Measurements from ENCODE around the gene SLC25A19.
A peak's percentile ranks its signal among the peaks of the same experiment; 100 is the strongest.

SLC25A19 gene

DNA sequence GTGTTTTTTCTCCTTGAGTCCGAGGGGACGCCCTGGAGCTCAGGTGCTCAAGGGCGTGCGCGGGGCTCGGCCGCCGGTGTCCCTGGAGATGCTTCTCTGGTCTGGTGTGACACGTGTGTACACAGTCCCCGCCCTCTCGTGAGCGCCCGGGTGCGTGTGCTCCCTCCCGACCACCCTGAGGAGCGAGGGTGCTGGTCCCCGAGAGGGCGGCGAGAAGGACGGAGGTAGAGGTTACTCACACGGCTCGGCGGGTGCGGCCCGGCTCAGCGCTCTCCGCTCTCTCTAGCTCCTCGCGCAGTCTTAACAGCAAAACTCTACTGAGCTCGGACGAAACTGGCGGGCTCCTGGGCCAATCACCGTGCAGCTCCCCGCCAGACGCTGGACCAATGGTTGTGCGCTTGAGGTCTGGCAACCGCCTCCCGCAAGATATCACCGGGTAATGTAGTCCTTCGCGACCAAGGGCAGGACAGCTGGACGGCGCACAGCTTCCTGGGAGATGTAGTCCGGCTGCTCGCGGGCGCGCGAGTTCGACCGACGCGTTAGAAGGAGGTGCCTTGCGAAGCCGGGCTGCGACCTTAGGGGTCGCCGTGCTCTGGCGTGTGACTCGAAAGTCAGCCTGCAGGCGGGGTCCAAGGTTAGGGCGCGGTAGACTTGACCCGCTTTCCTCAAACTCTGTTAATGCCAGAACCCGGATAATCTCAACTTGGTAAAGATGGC, at the start of gene SLC25A19:
Gene SLC25A19 (minus strand): TSS at position 319 of the 717 bp plus-strand sequence. CDS start 2,669 bp downstream, outside the sequence.
- peak; percentile 98 for DNase-seq

DNA sequence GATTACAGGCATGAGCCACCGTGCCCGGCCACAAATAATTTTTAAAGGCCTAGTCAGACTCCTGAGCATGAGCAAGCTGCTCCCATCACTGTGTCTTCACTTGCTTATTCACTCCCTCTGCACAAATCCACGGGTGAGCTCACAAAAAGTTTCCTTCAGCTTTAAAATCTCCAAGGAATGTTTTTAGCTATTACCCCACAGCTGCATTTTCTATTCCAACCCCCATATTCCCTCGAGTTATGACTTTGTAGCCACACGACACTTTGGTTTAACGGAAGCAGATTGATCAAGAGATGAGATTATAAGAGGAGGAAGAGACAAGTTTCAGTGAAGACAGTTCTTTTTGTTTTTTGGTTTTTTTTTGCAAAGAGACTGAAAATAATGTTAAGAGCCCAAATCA, 49.1 kb upstream of the SLC25A19 start:
- DNase-seq: peak; percentile 29

DNA sequence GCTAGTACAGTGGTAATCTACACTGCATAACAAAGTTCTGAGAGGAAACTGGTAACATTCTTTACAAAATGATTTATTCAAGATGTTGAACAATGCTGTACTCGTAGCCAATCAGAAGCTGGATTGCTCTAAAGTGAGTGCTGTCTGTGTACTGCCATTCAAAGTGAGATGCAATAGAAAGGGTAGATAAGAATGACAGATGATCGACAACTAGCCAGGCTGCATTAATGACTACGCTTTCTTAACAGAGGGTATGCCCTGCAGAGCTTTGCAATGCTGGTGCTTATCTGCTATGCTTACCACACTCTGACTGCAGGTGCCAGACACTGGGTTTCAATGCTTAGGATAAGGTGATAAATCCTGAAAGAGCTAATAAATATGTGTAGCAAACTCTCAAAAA, 46.1 kb upstream of the SLC25A19 start:
- no peak for DNase-seq

DNA sequence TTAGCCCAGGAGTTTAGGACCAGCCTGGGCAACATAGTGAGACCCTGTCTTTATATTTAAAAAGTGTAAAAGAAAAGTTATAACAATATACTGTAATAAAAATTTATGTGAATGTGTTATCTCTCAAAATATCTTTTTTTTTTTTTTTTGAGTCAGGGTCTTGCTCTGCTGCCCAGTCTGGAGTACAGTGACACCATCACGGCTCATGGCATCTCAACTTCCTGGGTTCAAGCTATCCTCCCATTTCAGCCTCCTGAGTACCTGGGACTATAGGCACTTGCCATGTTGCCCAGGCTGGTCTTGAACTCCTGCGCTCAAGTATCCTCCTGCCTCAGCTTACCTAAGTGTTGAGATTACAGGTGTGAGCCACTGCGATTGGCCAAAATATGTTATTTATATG, 45.5 kb upstream of the SLC25A19 start:
- no peak for DNase-seq

DNA sequence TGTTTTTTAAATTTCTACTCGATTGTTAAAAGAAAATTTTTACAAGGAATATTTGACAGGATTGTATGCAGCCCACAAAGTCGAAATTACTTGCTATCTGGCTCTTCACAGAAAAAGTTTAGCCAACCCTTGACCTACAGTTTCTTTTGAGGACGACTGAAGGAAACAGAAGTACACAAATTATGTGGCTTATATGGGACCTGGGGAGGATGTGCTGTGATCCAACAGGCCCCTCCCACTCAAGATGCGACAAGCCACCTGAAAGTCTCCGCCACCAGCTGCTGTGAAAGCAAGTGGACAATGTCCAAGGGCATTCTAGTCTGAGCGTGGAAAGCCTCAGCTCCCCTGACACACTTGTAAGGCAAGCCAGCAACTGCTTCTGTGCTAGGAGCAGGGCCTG, 42.4 kb upstream of the SLC25A19 start:
- DNase-seq: no peak

DNA sequence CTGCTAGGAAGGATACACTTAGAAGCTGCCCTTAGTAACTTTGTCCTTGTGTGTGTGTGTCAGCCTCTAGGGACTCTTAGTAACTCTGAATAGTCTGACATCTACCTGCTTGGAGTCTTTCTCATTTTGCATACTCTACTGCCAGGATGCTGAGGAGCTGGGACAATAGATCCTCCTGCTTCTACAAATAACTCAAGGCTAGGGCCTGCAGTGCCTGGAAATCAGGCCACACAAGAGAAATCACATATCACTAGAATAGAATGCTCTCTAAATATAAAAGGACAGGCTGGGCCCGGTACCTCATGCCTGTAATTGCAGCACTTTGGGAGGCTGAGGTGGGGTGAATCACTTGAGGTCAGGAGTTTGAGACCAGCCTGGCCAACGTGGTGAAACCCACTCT, 38.5 kb upstream of the SLC25A19 start:
- DNase-seq: no peak

DNA sequence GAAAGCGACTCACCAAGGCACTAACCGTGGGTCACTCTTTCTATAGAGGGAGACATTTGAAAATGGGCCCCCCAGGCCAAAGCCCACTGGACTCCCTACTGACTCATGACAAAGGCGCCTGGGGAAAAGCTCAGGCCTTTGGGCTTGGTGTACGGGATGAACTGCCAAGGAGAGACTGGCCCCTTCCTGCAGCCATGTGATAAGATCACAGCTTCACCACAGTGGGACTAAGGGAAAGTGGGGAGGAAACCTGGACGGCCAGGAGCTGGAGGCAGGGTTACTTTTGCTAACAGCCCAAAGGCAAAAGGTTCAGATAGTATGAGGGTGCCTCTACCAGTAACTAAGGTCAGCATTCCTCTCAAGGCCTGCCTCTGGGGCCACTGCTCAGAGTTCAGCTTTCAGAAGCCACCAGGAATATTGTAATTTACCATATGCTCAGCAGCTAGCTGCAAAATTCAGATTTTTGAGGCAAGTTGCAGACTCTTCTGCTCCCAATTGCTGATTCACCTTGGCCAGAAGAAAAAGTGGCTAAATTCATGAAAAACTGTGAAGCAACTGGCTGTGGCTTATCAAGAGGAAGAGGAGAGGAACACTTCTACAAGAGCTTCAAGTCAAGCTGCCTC, 37.1 kb upstream of the SLC25A19 start:
- DNase-seq: no peak

DNA sequence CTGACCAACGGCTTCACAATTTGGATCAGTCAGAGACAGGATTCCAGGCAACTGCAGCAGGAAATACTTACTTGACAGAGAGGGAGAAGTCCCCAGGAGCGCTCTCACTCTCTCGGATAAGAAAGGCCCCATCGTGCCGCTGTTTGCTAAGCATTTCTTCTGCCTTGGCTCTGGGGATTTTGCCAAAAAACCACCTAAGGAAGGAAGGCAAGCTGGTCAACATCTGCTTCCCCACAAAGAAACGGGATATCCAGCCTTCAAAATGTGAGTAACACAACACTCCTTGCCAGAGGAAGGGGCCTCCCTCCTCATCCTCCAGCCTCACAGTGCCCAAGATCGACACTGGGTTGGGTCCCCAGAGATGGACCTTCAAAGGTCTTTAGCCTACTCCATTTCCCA, 36.6 kb upstream of the SLC25A19 start:
- DNase-seq: no peak

DNA sequence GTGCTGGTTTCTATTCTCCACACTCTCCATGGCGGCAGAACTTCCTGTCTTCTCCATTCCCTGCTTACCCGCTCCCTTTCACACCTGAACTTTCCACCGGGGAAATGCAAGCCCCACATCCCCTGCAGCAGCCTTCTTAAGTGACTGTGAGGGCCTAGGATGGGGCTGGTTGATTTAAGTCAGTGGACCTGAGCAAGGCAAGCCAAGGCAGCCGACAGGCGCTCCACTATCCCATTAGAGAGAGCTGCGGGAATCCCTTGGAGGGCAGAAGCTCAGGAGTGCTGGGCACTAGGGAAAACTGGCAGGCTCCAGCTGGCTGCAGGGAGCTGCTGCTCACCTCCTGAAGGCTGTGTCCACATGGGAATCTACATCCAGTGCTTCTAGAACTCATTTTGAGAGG, 36.1 kb upstream of the SLC25A19 start:
- DNase-seq: no peak

DNA sequence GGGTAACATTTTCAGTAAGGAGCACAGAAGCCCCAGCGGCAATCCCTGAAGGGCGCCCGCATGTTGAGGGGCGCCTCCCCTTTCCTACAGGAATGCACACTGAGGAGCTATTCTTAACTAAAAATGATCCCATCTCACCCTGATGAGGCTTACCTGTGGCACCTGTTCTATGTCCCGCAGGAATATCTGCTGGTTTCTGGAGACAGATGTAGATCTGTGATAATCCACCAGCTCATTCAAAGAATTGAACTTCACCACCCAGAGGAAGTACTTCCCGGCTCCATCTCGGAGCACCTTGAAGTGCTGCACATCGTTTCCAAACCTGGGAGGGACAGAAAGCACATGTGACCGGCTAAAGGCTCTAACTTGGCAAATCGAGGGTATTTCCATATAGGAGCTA, 32.3 kb upstream of the SLC25A19 start:
- no peak for DNase-seq

DNA sequence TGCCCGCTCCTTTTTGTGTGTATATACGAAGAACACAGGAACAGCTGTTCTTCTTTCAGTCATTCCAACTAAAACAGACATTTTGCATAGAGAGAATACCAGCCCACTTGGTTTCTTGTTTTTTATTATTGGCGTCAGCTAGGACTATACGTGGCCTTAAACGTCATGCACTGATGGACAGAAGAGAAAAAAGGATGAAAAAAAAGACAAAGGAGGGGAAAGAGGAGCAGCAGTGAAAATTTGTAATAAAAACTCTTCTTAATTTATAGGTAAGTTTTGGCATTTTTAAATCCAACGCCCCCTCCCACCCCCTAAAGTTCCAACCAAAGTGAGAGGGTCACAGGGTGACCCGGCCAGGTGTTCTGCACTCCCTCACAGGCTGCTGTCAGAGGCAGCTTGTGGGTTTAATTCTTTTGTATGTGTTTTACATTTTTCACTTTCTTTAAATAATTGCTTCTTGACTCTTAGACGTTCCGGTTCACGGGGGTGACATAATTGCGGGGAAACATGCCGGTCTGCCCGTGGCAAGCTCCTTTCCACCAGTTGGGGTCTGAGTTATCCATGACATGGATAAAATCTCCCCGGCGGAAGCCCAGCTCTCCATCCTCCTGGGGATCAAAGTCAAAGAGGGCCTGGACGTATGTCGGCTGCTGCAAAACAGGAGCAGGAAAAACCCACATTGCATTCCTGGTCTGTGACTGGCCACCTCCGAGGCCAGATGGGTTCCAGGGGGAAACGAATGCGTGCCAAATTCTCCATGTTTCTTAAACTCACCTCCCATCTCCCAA, 30.9 kb upstream of the SLC25A19 start:
- DNase-seq: no peak

DNA sequence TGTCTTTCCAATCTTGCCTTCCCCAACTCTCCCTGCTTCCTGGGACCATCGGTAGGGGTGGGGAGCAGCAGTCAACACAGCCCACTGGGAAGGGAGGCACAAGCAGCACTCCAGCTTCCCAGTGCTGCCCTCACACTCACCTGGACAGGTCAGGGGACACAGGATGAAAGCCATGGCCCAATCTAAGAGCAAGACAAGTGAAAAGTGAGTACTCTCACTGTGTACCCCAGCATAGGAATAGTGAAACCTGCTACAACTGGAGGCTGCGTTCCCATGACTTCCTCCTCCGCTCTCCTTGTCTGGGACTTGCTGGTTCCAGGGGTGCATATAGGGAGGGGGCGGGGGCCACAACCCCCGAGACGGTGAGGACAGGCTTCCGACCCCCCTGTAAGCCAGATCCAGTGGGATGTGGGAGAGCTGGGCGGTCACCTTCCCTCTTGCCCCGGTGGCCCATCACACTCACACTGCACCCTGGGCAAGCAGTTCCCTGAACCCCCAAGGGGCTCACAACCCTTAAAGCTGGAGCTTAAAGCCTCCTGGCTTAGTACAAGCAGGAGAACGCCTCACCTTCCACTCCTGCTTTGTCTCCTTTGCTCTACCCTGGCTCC, 29.5 kb upstream of the SLC25A19 start:
- DNase-seq: no peak

DNA sequence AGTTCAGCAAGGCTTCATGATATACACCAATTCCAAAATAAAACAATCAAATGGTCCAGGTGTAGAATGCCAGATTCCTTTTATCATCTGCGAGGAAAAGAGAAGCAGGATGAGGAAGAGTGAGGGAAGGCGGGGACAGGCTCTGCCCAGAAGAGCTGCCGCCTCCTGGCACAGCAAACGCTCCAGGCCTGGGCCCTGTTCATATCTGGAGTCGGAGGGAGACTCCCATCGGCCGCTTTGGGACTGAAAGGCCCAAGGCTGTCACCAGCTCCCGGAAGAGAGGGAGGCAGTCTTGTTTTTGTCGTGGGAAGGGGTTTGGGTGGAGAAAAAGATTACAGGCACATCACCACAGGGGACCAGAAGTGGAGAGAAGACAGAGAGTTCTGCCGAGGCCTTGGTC, 29.0 kb upstream of the SLC25A19 start:
- DNase-seq: no peak

DNA sequence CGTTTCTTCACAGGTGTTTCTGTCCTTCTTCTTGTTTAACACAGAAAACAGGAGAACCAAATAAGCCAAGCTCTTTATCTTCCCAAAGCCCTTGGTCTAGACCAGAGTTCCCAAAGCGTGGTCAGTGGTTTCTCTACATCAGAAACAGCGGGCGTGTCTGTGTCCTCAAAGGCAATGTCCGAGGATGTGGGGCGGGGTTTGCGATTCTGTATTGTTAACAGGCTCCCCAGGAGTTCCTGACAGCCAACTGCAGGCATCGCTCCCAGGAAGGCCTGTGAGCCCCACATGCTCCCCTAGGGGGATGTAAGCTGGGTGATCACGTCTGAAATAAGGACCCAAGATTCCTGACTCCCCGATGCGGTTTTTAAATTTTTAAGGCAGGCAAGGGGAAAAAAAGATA, 28.4 kb upstream of the SLC25A19 start:
- DNase-seq: no peak

DNA sequence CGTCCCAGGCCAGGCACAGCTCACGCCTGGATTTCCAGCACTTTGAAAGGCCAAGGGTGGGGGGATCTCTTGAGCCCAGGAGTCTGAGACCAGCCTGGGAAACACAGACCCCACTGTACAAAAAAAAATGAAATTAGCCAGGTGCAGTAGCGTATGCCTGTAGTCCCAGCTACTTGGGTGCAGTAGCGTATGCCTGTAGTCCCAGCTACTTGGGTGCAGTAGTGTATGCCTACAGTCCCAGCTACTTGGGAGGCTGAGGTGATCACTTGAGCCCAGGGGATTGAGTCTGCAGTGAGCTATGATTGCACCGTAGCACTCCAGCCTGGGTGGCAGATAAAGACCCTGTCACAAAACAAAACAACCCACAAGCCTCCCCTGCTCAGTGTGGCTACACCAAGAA, 27.0 kb upstream of the SLC25A19 start:
- DNase-seq: no peak

DNA sequence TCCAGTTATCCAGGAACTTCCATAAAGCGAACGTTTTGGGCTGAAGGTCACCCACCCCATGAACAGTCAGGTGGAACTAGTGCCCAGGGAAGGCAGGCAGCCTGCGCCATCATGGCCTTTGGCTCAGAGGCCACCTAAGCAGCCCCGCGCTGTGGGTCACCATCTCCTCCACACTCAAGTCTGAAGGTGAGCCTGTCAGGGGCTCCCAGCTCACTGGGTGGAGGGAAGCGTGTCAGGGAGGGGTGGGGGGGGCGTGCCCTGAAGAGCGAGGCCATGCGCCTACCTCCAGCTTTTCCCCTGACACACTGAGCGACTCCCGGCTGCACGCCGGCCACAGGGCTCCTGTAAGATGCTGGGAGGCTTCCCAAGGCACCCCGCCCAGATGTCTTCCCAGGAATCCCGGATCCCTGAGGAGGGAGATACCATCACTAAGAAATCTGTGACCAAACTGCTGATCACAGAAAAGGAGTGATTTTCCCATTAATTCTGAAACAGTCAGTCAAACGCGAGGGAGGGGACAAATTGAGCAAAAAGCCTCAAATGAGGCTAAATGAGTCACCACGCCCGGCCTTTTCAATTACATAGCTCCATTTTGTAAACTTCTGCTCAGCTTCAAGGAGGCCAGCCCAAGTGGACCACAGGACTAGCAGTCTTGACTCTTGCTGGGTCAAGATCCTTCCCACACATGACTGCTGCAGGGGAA, 26.5 kb upstream of the SLC25A19 start:
- DNase-seq: peak; percentile 53

DNA sequence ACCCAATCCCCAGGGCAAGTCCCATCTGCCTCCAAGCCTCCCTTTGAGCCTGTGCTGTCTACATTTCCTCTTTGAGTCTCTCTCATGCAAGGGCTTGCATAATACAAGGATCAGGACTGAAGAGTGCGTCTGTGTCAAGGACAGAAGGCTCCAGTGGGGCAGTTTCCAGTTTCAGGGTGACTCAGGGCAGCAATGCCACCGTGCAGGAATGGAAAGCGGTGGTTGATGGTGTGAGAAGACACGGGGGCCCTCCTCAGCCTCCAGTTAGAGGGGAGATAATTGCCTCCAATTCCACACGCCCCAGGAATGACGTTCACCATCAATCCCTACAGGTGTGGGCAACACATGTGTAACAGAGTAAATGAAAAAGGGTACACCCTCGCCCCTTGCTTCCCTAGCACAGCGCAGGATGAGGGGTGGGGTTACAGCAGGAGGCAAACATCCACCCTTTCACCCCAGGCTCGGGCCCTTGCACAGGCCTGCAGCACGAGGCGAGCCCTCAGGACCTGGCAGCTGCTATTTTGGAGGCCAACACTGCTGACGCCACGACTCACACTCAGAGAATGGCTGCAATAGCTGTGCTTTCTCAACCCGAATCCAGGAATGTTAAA, 24.8 kb upstream of the SLC25A19 start:
- DNase-seq: no peak

DNA sequence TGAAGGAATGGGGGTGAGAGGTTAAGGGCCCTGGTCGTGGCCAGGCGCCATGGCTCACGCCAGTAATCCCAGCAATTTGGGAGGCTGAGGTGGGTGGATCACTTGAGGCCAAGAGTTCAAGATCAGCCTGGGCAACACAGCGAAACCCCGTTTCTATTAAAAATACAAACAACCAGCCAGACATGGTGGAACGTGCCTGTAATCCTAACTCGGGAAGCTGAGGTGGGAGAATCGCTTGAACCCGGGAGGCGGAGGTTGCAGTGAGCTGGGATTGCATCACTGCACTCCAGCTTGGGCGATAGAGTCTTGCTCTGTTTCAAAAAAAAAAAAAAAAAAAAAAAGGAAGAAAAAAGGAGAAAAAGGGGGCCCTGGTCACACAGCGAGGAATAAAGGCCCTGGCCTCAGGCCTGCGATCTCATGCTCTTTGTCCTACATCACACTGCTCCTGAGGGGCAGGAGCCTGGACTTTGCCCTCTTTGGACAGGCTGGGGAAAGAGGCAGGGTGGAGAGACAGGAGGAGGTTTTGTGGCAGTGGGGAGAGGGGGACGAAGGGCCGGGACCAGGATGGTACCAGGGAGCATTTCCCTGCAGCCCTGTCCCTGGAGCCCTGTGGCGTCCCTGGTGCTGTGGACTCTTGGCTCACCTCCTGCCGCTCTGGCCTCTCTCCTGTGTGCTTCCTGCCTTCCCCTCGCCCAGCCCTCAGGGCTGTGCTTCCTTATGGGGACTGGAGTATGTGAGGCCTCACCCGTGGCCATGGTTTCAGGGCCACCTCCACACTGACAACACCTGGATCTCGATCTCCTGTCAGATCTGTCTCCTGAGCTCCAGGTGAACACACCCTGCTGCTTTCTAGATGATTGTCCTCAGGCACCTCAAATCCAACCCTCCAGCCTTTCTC, 19.7 kb upstream of the SLC25A19 start:
- no peak for DNase-seq

DNA sequence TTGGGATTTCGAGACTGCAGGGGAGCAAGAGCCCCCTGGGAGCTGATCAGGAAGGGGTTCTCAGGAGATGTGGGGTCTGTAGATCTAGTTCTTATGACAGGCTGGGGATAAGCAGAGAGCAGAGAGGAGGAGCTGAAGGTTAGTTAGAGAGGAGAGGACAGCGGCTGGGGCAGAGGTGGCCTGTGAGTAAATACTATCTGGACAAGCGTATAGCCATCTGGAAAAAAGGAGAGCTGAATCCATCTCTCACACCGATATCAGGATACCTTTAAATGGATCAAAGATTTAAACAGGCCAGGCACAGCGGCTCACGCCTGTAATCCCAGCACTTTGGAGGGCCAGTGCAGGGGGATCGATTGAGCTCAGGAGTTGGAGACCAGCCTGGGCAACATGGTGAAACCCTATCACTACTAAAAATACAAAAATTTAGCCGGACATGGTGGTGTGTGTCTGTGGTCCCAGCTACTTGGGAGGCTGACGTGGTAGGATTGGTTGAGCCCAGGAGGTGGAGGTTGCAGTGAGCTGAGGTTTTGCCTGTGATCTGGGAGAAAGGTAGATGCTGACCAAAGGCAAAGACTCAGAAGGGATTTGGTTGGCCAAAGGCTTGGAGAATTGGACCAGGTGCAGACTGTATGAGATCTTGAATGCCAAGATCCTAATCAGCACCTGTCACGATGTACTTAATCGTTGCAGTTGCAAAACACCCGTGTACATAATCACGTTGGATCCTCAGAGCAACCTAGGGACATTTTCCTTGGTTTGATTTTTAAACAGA, 18.9 kb upstream of the SLC25A19 start:
- DNase-seq: no peak

DNA sequence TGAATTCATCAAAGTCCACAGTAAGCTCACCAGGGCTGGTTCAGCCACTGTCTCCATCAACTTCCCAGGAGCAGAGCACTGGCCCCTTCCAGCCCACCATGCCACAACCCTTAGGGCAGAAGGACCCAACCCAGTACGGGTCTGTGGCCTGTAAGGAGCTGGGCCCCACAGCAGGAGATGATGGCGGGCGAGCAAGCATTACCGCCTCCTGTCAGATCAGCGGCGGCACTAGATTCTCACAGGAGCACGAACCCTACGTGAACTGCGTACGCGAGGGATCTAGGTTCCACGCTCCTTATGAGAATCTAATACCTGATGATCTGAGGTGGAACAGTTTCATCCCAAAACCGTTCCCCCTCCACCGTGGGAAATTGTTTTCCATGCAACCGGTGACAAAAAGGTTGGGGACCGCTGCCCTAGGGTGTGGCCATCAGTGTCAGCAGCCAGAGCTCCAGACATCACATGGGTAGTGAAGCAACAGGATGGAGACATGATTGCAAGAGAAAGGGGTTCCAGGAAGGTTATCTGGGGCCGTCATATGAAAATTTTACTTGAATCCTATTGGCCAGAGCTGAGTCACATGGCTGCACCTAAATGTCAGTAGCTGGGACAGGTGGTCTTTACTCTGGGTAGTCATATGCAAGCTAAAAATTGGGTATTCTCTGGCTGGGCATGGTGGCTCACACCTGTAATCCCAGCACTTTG, 12.4 kb upstream of the SLC25A19 start:
- DNase-seq: no peak
